Mammary epithelial cell (primary cell): ENCODE data around the gene NOS3.

Source experiments
- CTCF ChIP-seq, 2 donors: IDR thresholded peaks in 1 of 2; conservative IDR thresholded peaks in 1 of 2; 2 replicates each; pipeline ENCODE4 v1.5.1; 2011 to 2012; ENCODE audit warnings: inconsistent platforms in 2 of 2, low read length in 2 of 2, mild to moderate bottlenecking in 2 of 2, control low read depth in 1 of 2, low read depth in 1 of 2; ENCODE audit not compliant: insufficient read depth in 1 of 2; ENCODE audit errors: extremely low read depth in 1 of 2
- EZH2 ChIP-seq: IDR thresholded peaks from 2 replicates; pipeline ENCODE4 v1.6.1; 2012; ENCODE audit warnings: low read length, inconsistent platforms, borderline replicate concordance

- TF ChIP-seq CTCF (conservative IDR thresholded peaks at IDR 0.05 in 1 of 2, IDR thresholded peaks at IDR 0.05 in 1 of 2; ENCODE audit: extremely low read depth in 1 of 2, insufficient read depth in 1 of 2, low read depth in 1 of 2, low read length in 2 of 2) (no peak), EZH2 (no peak)
These were observed 15.9 kb downstream of the NOS3 start for GRCh38 chr7:151006590-151007300.
